Spleen (tissue), 11 donors: Measurements from ENCODE around the gene LBR. TPM values are rescaled to one million over a fixed set of nuclear protein-coding genes. Genes with fewer than 3 reads are reported as not detected.

ENCODE experiments used
- DNase-seq: peaks from one replicate; pipeline ENCODE4 v3.0.0-alpha.2; 2020
- H3K27ac ChIP-seq, 8 donors: fragments of 200-600 bp; sonication (generic) in 7 of 8; 1 replicate in 4 of 8; 2 replicates in 4 of 8; pipeline versions ENCODE4 v1.5.0 to v1.8.0; 2016 to 2021; ENCODE audit warnings: inconsistent platforms in 4 of 8, mild to moderate bottlenecking in 4 of 8, moderate library complexity in 1 of 8
- H3K27me3 ChIP-seq, 7 donors: fragments of 200-600 bp; sonication (generic) in 6 of 7; replicated peaks in 1 of 7; 1 replicate in 4 of 7; 2 replicates in 3 of 7; pipeline versions ENCODE4 v1.5.0 to v1.8.0; 2016 to 2021; ENCODE audit warnings: inconsistent platforms in 3 of 7, mild to moderate bottlenecking in 1 of 7
- H3K36me3 ChIP-seq, 6 donors: fragments of 200-600 bp; sonication (generic) in 5 of 6; 1 replicate in 4 of 6; 2 replicates in 2 of 6; pipeline versions ENCODE4 v1.5.0 to v1.8.0; 2016 to 2021; ENCODE audit warnings: inconsistent platforms in 2 of 6
- H3K4me1 ChIP-seq, 6 donors: fragments of 200-600 bp; sonication (generic) in 5 of 6; 1 replicate in 3 of 6; 2 replicates in 3 of 6; pipeline versions ENCODE4 v1.5.0 to v1.8.0; 2016 to 2021; ENCODE audit warnings: inconsistent platforms in 3 of 6
- H3K4me3 ChIP-seq, 8 donors: fragments of 200-600 bp; sonication (generic) in 7 of 8; 1 replicate in 4 of 8; 2 replicates in 4 of 8; pipeline versions ENCODE4 v1.5.0 to v1.8.0; 2016 to 2021; ENCODE audit warnings: inconsistent platforms in 4 of 8, mild to moderate bottlenecking in 4 of 8, moderate library complexity in 2 of 8
- H3K9me3 ChIP-seq, 8 donors: fragments of 200-600 bp; sonication (generic) in 7 of 8; 1 replicate in 4 of 8; 2 replicates in 4 of 8; pipeline versions ENCODE4 v1.5.0 to v1.8.0; 2016 to 2021; ENCODE audit warnings: inconsistent platforms in 4 of 8
- POLR2A ChIP-seq, 3 donors: fragments of 450-650 bp; IDR thresholded peaks; one replicate each; pipeline ENCODE4 v1.5.1; 2017; ENCODE audit warnings: antibody characterized with exemption in 3 of 3, mild to moderate bottlenecking in 1 of 3
- POLR2AphosphoS5 ChIP-seq, 3 donors: sonication (generic); formaldehyde crosslinking; IDR thresholded peaks; one replicate each; pipeline ENCODE4 v1.5.1; 2017; ENCODE audit warnings: antibody characterized with exemption in 3 of 3
- WGBS, 5 donors: extraction: QIAGEN DNeasy Blood & Tissue Kit in 3 of 5; methylation state at CpG; one replicate each; pipeline versions ENCODE4 v1.1.5 to v1.1.7; 2013 to 2018; 5-methylcytosine and 5-hydroxymethylcytosine counted together
- intact Hi-C: fragments of 100-400 bp; cut with DNase I; formaldehyde crosslinking; loops from one replicate; pipeline ENCODE4 v1.15.0; 2023; ENCODE audit warnings: low total_unique reads
- polyA plus RNA-seq, 3 donors: library from polyadenylated mRNA; stranded (reverse); fragments of 200-250 nt; gene quantifications; one replicate each; pipeline ENCODE4 v1.2.1, GENCODE V29; 2013
- total RNA-seq, 7 donors: library from RNA; depleted of rRNA in 3 of 7; stranded (reverse); fragments of >200 nt in 3 of 7; fragmentation: NEBNext Ultra II Directional in 4 of 7; extraction: Animal tissue kit (Norgen Biotek cat#: 25700) in 4 of 7; gene quantifications; one replicate each; pipeline versions ENCODE4 v1.1.0 to v1.2.1, GENCODE V29; 2016 to 2021
- TF ChIP-seq, protein P1 (sequence below), 11 experiments: fragments of 200-600 bp in 7 of 11; fragments of 450-650 bp in 4 of 11; sonication (generic) in 4 of 11; IDR thresholded peaks in 8 of 11; conservative IDR thresholded peaks in 3 of 11; 1 replicate in 7 of 11; 2 replicates in 4 of 11; pipeline versions ENCODE4 v1.4.0 to v1.8.0; 2016 to 2021; ENCODE audit warnings: antibody characterized with exemption in 11 of 11, inconsistent platforms in 4 of 11, mild to moderate bottlenecking in 1 of 11
- donor health status: healthy with polysubstance abuse.
- donor health status: DM: no; HTN: no; CAD: no; lungs with moderate emphysema.
- donor health status: DM: no; HTN: no; CAD: no.
- donor health status: Bipolar disorder and iron deficiency.
- donor health status: healthy.
- donor health status: DM: no; HTN: no; CAD: no.
- donor health status: DM: yes; HTN: yes; CAD: no.

LBR gene
- total and polyA plus RNA-seq, 10 donors: 20.8 to 157 (median 87.9) TPM

DNA sequence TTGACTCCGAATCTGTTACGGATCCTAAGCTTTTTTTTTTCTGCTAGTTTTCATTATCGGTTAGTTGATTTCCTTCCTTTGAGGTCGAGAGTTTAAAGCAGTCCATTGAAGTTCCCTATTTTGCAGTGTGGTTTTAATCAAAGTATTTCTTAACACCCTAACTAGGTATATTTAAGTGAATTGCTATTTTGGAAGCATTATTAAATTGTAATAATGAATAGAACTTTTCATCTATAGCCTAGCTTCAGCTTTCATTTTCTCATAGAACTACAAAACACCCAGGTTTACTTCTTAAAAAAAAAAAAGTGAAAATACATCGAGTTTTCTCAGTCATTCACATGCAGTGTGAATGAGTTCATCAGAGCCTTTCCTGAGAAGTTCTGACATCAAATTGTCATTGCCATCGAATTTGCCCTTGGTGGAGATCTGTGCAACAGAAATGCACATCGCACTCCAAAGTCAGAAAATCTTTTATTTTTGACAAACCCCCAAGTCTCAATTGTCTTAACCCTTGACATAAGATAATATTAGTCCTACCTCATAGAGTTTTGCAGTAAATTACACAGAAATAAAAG is 1.1 kb upstream of the LBR start:
- Histone ChIP-seq H3K4me3 (peak overlapping the region; percentile 75 to 99 (median 91)), H3K4me1 (peaks cover 12 to 52% (median 36%) of the 10 kb centered on the region in 6 donors), H3K27ac (peak overlapping the region; percentile 93 to 99 (median 96)), H3K36me3 (no peaks in the 10 kb centered on the region), H3K27me3 (no peaks in the 10 kb centered on the region), H3K9me3 (peaks cover 0 to 5% (median 0%) of the 10 kb centered on the region in 8 donors)
- intact Hi-C loops: no loop called here
- WGBS, 5 donors: 9 to 15% (median 9%) methylated on average over 7 of the region's 7 CpGs
- TF ChIP-seq, protein P1, sequence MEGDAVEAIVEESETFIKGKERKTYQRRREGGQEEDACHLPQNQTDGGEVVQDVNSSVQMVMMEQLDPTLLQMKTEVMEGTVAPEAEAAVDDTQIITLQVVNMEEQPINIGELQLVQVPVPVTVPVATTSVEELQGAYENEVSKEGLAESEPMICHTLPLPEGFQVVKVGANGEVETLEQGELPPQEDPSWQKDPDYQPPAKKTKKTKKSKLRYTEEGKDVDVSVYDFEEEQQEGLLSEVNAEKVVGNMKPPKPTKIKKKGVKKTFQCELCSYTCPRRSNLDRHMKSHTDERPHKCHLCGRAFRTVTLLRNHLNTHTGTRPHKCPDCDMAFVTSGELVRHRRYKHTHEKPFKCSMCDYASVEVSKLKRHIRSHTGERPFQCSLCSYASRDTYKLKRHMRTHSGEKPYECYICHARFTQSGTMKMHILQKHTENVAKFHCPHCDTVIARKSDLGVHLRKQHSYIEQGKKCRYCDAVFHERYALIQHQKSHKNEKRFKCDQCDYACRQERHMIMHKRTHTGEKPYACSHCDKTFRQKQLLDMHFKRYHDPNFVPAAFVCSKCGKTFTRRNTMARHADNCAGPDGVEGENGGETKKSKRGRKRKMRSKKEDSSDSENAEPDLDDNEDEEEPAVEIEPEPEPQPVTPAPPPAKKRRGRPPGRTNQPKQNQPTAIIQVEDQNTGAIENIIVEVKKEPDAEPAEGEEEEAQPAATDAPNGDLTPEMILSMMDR (IDR thresholded peaks at IDR 0.05 in 8 of 11, conservative IDR thresholded peaks at IDR 0.05 in 3 of 11): no peak
- no peak for TF ChIP-seq POLR2A (IDR thresholded peaks at IDR 0.05)
- no peak for TF ChIP-seq POLR2AphosphoS5 (IDR thresholded peaks at IDR 0.05)
- no peak for DNase-seq

DNA sequence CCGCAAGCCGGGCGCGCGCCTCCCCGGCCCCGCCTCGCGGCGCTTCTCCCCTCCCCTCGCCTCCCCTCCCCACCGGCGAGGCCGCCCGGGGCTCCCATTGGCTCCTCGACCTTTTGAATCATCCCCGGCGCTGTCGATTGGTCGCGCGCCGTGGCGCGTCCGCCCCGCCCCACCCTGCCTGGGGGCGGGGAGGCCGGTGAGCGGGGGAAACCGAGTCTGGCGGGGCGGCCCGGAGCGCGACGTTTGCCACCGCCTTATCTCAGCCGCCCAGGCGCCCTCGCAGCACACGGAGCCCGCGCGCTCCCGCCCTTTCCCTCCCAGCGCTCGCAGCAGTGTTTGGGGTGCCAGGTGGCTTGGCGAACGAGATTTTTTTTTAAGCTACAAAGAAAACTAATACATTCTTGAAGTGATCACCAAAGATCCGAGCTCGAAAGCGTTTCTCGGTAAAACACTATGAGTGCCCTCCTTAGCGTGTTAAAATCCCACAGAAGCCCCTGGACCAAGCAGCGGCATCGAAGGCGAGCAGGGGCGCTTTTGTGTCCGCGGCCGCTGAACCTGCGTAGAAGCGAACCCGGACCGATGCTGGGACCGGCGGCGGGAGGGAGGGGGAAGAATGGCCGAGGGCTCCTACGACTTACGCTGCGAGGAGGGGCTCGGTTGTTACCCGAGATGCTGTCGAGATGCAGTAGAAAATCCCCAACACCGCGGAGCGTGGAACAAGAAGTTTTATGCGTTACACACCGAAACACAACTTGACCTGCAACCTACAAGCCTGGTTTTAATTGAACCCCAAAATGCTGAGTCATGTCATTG is 436 bp upstream of the LBR start:
- WGBS, 5 donors: 0 to 1% (median 0%) methylated on average over 34 to 81 of the region's 81 CpGs

DNA sequence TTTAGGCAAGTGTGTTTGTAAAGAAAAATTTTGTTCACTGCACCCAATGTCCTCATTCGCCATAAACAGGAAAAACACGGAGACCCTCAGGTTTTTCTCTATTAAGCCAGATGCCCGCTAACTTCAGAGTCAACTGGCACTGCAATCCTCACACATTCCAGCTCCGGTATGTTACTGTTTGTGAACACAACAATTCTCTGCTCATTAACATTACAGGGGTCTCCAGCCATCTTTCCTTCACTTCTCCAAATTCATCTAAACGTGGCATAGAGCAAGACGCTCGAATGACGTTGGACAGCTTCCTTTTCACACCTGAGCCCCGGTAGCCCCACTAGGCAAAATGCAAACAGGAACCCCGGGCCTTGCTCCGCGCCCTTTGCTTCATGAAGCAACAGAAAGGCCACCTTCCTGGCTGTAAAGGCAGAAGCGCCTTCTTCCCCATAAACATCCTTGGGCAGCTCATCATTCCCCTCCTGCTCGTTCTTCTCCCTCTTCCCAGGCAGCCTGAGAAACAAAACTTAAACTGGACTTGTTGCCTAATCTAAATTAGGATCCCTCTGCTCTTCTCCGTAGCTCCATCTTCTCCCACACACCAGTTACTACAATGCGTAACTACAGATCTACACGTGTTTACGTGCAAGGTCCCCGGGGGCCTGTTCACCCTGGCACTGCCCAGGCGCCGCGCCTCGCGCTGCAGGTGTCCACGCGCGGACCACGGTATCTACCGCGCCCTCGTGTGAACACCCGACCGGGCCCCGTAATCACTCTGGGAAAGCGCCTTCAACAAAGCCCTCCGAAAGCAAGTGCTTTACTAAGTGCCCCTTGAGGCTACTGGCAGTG is 1.2 kb downstream of the LBR start:
- peak overlapping the region; percentile 75 to 99 (median 91) for H3K4me3 ChIP-seq
- peaks cover 0 to 20% (median 7%) of the 10 kb centered on the region in 6 donors for H3K36me3 ChIP-seq
- H3K27me3 ChIP-seq: no peaks in the 10 kb centered on the region
- H3K27ac ChIP-seq: peak overlapping the region; percentile 93 to 99 (median 96)
- intact Hi-C loops: no loop called here
- WGBS, 5 donors: 3 to 6% (median 5%) methylated on average over 36 of the region's 36 CpGs
- TF ChIP-seq POLR2A (IDR thresholded peaks at IDR 0.05): peak in 1 of 3 donors; percentile 30
- peak; percentile 63 to 90 (median 77) for TF ChIP-seq POLR2AphosphoS5 (IDR thresholded peaks at IDR 0.05)
- TF ChIP-seq, protein P1 (IDR thresholded peaks at IDR 0.05 in 8 of 11, conservative IDR thresholded peaks at IDR 0.05 in 3 of 11): no peak
- no peaks in the 10 kb centered on the region for H3K9me3 ChIP-seq
- peak; percentile 91 for DNase-seq
- peaks cover 17 to 73% (median 56%) of the 10 kb centered on the region in 6 donors for H3K4me1 ChIP-seq

More for the DNA sequence above, 436 bp upstream of the LBR start:
- H3K4me3 ChIP-seq: peak overlapping the region; percentile 75 to 99 (median 91)
- H3K4me1 ChIP-seq: peaks cover 12 to 56% (median 43%) of the 10 kb centered on the region in 6 donors
- H3K27me3 ChIP-seq: no peaks in the 10 kb centered on the region
- H3K36me3 ChIP-seq: peaks cover 0 to 5% (median 0%) of the 10 kb centered on the region in 6 donors
- H3K9me3 ChIP-seq: peaks cover 0 to 5% (median 0%) of the 10 kb centered on the region in 8 donors
- DNase-seq: peak; percentile 98
- peak overlapping the region; percentile 93 to 99 (median 96) for H3K27ac ChIP-seq
- intact Hi-C loops: no loop called here
- peak; percentile 87 to 94 (median 93) for TF ChIP-seq POLR2AphosphoS5 (IDR thresholded peaks at IDR 0.05)
- TF ChIP-seq, protein P1 (IDR thresholded peaks at IDR 0.05 in 8 of 11, conservative IDR thresholded peaks at IDR 0.05 in 3 of 11): peak in 1 of 11 experiments; percentile 35
- TF ChIP-seq POLR2A (IDR thresholded peaks at IDR 0.05): peak in 2 of 3 donors; percentile 35 to 60
